Endothelial cell (in vitro differentiated cells): ENCODE data around the gene DDOST. TPM values are rescaled to one million over a fixed set of nuclear protein-coding genes. Genes with fewer than 3 reads are reported as not detected.

ENCODE experiments used
- DNase-seq: peaks from one replicate; pipeline ENCODE4 v3.0.0; 2021; ENCODE audit warnings: low spot score
- H3K27ac Mint-ChIP-seq: one replicate; pipeline ENCODE4 v1.8.0; 2021; ENCODE audit warnings: mixed read lengths, inconsistent platforms; ENCODE audit not compliant: unreplicated experiment
- H3K27me3 Mint-ChIP-seq: one replicate; pipeline ENCODE4 v1.8.0; 2021; ENCODE audit warnings: mild to moderate bottlenecking, moderate library complexity, mixed read lengths, inconsistent platforms; ENCODE audit not compliant: unreplicated experiment
- H3K36me3 Mint-ChIP-seq: one replicate; pipeline ENCODE4 v1.8.0; 2021; ENCODE audit warnings: mild to moderate bottlenecking, low read depth, mixed read lengths, inconsistent platforms; ENCODE audit not compliant: unreplicated experiment
- H3K4me1 Mint-ChIP-seq: one replicate; pipeline ENCODE4 v1.8.0; 2021; ENCODE audit warnings: mild to moderate bottlenecking, mixed read lengths, inconsistent platforms; ENCODE audit not compliant: unreplicated experiment
- H3K4me3 Mint-ChIP-seq: one replicate; pipeline ENCODE4 v1.8.0; 2021; ENCODE audit warnings: mild to moderate bottlenecking, mixed read lengths, inconsistent platforms; ENCODE audit not compliant: unreplicated experiment
- H3K9me3 Mint-ChIP-seq: one replicate; pipeline ENCODE4 v1.8.0; 2021; ENCODE audit warnings: mixed read lengths, inconsistent platforms; ENCODE audit not compliant: unreplicated experiment
- total RNA-seq: library from RNA; stranded (reverse); fragmentation: NEBNext Ultra II Directional; extraction: Animal tissue kit (Norgen Biotek cat#: 25700); gene quantifications from one replicate; pipeline ENCODE4 v1.2.1, GENCODE V29; 2021; ENCODE audit not compliant: unreplicated experiment
- TF ChIP-seq, protein P1 (sequence below): fragments of 200-600 bp; sonication (generic); IDR thresholded peaks from one replicate; pipeline ENCODE4 v1.5.0; 2021; ENCODE audit warnings: antibody characterized with exemption; ENCODE audit not compliant: unreplicated experiment

The DDOST gene
- total RNA-seq, 1 donor from 2014 or later: 235 TPM

DNA sequence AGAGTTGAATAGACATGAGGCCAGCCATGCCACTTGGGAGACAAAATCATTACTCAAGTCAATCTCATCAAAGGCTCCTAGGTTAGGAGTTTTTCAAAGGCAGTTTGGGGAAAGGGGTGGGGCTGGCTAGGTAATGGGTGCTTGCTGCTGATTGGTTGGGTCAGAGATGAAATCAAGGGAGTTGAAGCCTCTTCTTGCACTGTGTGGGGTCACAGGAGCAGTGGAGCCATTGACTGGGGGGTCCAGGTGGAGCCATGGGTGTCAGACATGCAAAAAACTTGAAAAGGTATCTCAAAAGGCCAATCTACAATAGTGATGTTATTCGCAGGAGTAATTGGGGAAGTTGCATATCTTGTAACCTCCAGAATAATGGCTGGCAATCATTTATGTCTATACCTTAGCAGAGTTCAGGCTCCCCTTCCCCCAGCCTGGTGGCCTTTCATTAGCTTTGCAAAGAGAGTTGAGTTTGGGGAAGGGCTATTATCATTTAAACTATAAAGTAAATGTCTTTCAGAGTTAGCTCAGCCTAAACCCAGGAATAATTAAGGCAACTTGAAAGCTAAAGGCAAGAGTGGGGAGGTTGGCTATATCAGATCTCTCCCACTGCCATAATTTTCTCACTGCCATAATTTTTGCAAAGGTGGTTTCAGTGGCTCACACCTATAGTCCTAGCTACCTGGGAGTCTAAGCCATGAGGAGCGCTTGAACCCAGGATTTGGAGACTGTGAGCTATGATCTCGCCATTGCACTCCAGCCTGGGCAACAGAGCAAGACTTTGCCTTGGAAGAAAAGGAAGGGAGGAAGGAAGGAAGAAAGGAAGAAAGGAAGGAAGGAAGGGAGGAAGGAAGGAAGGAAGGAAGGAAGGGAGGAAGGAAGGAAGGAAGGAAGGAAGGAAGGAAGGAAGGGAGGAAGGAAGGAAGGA lies 35.7 kb downstream of the DDOST start:
- TF ChIP-seq, protein P1, sequence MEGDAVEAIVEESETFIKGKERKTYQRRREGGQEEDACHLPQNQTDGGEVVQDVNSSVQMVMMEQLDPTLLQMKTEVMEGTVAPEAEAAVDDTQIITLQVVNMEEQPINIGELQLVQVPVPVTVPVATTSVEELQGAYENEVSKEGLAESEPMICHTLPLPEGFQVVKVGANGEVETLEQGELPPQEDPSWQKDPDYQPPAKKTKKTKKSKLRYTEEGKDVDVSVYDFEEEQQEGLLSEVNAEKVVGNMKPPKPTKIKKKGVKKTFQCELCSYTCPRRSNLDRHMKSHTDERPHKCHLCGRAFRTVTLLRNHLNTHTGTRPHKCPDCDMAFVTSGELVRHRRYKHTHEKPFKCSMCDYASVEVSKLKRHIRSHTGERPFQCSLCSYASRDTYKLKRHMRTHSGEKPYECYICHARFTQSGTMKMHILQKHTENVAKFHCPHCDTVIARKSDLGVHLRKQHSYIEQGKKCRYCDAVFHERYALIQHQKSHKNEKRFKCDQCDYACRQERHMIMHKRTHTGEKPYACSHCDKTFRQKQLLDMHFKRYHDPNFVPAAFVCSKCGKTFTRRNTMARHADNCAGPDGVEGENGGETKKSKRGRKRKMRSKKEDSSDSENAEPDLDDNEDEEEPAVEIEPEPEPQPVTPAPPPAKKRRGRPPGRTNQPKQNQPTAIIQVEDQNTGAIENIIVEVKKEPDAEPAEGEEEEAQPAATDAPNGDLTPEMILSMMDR: no peak
- H3K27ac Mint-ChIP-seq: no peak overlapping the region
- H3K27me3 Mint-ChIP-seq: peaks cover 2% of the 10 kb centered on the region
- no peaks in the 10 kb centered on the region for H3K4me1 Mint-ChIP-seq
- H3K36me3 Mint-ChIP-seq: no peaks in the 10 kb centered on the region
- DNase-seq: no peak
- no peak overlapping the region for H3K4me3 Mint-ChIP-seq
- H3K9me3 Mint-ChIP-seq: no peaks in the 10 kb centered on the region

DNA sequence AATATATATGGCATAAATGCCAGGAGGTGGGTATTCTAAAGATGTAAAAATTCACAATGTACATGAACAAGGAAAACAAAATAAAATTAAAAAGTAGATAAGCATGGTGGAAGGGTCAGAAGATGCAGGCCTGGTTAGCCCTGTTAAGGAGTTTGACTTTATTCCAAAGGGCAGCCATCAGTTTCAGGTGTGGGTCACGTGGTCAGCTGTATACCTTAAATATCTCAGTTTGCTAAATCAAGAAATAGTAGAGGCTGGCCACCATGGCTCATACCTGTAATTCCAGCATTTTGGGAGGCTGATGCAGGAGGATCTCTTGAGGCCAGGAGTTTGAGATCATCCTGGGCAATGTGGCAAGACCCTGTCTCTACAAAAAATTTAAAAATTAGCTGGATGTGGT lies 36.5 kb downstream of the DDOST start:
- no peaks in the 10 kb centered on the region for H3K9me3 Mint-ChIP-seq
- DNase-seq: no peak
- H3K36me3 Mint-ChIP-seq: no peaks in the 10 kb centered on the region
- peaks cover 2% of the 10 kb centered on the region for H3K27me3 Mint-ChIP-seq
- no peak overlapping the region for H3K27ac Mint-ChIP-seq
- H3K4me1 Mint-ChIP-seq: no peaks in the 10 kb centered on the region
- TF ChIP-seq, protein P1: no peak
- H3K4me3 Mint-ChIP-seq: no peak overlapping the region

DNA sequence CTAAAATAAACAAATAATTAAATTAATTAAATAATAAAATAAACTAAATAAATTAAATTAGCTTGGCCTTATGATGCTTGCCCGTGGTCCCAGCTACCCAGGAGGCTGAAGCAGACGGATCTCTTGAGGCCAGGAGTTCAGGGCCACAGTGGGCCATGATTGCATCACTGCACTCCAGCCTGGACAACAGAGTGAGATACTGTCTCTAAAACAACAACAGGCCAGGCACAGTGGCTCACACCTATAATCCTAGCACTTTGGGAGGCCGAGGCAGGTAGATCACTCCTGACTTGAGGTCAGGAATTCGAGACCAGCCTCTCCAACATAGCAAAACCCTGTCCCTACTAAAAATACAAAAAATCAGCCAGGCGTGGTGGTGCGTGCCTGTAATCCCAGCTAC lies 40.2 kb downstream of the DDOST start:
- TF ChIP-seq, protein P1: no peak
- no peak for DNase-seq
- Mint-ChIP-seq H3K4me3 (no peak overlapping the region), H3K27me3 (peaks cover 2% of the 10 kb centered on the region), H3K27ac (no peak overlapping the region), H3K9me3 (no peaks in the 10 kb centered on the region), H3K36me3 (no peaks in the 10 kb centered on the region), H3K4me1 (peaks cover 5% of the 10 kb centered on the region)

DNA sequence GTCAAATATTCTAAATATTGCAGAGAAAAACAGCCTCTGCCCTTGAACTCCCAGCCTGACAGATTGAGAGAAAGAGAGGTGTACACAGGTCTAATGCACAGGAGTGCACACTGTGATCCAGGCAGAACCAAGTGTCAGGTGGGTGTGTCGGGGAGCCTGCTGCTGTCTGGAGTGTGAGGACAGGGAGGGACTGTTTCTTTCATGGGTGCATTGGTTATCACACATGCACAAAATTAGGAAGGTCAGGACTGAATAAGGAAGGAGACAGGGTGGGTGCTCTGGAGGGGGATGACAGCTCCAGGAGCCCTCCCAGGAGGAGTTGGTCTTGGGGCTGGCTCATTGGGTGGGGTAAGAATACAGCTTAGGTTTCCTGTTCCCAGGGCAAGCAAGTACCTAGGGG lies 41.2 kb downstream of the DDOST start:
- TF ChIP-seq, protein P1: no peak
- Mint-ChIP-seq H3K27me3 (no peaks in the 10 kb centered on the region), H3K4me3 (no peak overlapping the region), H3K4me1 (peaks cover 5% of the 10 kb centered on the region), H3K27ac (no peak overlapping the region), H3K9me3 (no peaks in the 10 kb centered on the region), H3K36me3 (no peaks in the 10 kb centered on the region)
- no peak for DNase-seq

DNA sequence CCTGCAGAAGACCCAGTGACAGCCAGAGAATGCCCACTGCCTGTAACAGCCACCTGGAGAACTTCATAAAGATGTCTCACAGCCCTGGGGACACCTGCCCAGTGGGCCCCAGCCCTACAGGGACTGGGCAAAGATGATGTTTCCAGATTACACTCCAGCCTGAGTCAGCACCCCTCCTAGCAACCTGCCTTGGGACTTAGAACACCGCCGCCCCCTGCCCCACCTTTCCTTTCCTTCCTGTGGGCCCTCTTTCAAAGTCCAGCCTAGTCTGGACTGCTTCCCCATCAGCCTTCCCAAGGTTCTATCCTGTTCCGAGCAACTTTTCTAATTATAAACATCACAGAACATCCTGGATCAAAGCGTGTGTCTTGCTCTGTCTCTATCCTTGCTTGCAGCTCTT lies 42.6 kb downstream of the DDOST start:
- H3K4me1 Mint-ChIP-seq: peaks cover 5% of the 10 kb centered on the region
- H3K27me3 Mint-ChIP-seq: no peaks in the 10 kb centered on the region
- H3K9me3 Mint-ChIP-seq: no peaks in the 10 kb centered on the region
- H3K27ac Mint-ChIP-seq: no peak overlapping the region
- TF ChIP-seq, protein P1: no peak
- DNase-seq: no peak
- H3K36me3 Mint-ChIP-seq: no peaks in the 10 kb centered on the region
- no peak overlapping the region for H3K4me3 Mint-ChIP-seq
